NCI-H1048 (cell line): Measurements from ENCODE around the gene SLC16A4.

ENCODE experiments used
- DNase-seq: peaks from one replicate; lab custom pipeline; 2025; lab: John Stamatoyannopoulos, UW

SLC16A4 gene

GRCh38 chr1:110356379-110356778, 34.4 kb downstream of the SLC16A4 start:
- no peak for DNase-seq

GRCh38 chr1:110355321-110355720, 35.5 kb downstream of the SLC16A4 start:
- no peak for DNase-seq

GRCh38 chr1:110350360-110350759, 40.5 kb downstream of the SLC16A4 start:
- DNase-seq: no peak

- no peak for DNase-seq
Observed at GRCh38 chr1:110348771-110349170, 42.1 kb downstream of the SLC16A4 start.

- DNase-seq: no peak
Observed at GRCh38 chr1:110348050-110348449, 42.8 kb downstream of the SLC16A4 start.

- DNase-seq: no peak
Observed at GRCh38 chr1:110347182-110347893, 43.5 kb downstream of the SLC16A4 start.

- DNase-seq: no peak
Observed at GRCh38 chr1:110346690-110347089, 44.1 kb downstream of the SLC16A4 start.

- DNase-seq: no peak
Observed at GRCh38 chr1:110345480-110345879, 45.3 kb downstream of the SLC16A4 start.

- DNase-seq: no peak
Observed at GRCh38 chr1:110344152-110344551, 46.7 kb downstream of the SLC16A4 start.

- no peak for DNase-seq
Observed at GRCh38 chr1:110343249-110343648, 47.6 kb downstream of the SLC16A4 start.

GRCh38 chr1:110341872-110342331, 48.9 kb downstream of the SLC16A4 start:
- DNase-seq: no peak

GRCh38 chr1:110341146-110341871, 49.5 kb downstream of the SLC16A4 start:
- no peak for DNase-seq

- no peak for DNase-seq
Observed at GRCh38 chr1:110340207-110340468, 50.7 kb downstream of the SLC16A4 start.

GRCh38 chr1:110339407-110340206, 51.2 kb downstream of the SLC16A4 start:
- DNase-seq: no peak

- DNase-seq: peak; percentile 99
Observed at GRCh38 chr1:110338886-110339406, 51.9 kb downstream of the SLC16A4 start, which contains the start of gene RBM15. TSS of gene RBM15 (plus strand) at chr1:110339377. CDS start at chr1:110339406, 29 bp downstream.

- DNase-seq: peak; percentile 99
Observed at GRCh38 chr1:110338309-110338885, 52.4 kb downstream of the SLC16A4 start.

- DNase-seq: no peak
Observed at GRCh38 chr1:110337704-110338308, 53.0 kb downstream of the SLC16A4 start.

- DNase-seq: no peak
Observed at GRCh38 chr1:110336300-110337039, 54.4 kb downstream of the SLC16A4 start.

- DNase-seq: no peak
Observed at GRCh38 chr1:110335265-110335664, 55.6 kb downstream of the SLC16A4 start.

- DNase-seq: no peak
Observed at GRCh38 chr1:110328700-110329099, 62.1 kb downstream of the SLC16A4 start.

- DNase-seq: no peak
Observed at GRCh38 chr1:110328274-110328673, 62.6 kb downstream of the SLC16A4 start.
